HepG2 (cell line): ENCODE data around the gene RELL1. TPM values are rescaled to one million over a fixed set of nuclear protein-coding genes. Genes with fewer than 3 reads are reported as not detected.

Experiments
- ATAC-seq: fragments of 200-7000 bp; cut with Tn5 transposase; 3 replicates; pipeline ENCODE4 v1.9.1; 2020; ENCODE audit warnings: mild to moderate bottlenecking, moderate library complexity
- BruUV-seq: library from RNA; stranded (reverse); fragments of 400-500 nt; replicated peaks from 2 replicates; lab custom pipeline; 2021; lab: Mats Ljungman, UMichigan
- CTCF ChIA-PET: fragments of 300-600 bp; formaldehyde crosslinking; extraction: SDS; loops from one replicate; lab custom pipeline; 2021; ENCODE audit warnings: low total read pairs, inconsistent platforms, low intra/inter-chr PET ratio; lab: Yijun Ruan, JAX
- POLR2A ChIA-PET: fragments of 350-600 bp; sonication (Branson Sonifier 250); formaldehyde crosslinking; loops from one replicate; lab custom pipeline; 2020; ENCODE audit warnings: antibody characterized with exemption, inconsistent platforms; lab: Yijun Ruan, JAX
- DNase-seq: peaks from one replicate; pipeline ENCODE4 v3.0.0-alpha.2; 2015; ENCODE audit warnings: low spot score
- FAIRE-seq: peaks from 3 replicates; lab custom pipeline; 2011; peaks lifted over from hg19 to GRCh38; lab: Jason Lieb, UNC
- H2AFZ ChIP-seq: one replicate; pipeline ENCODE4 v1.6.1; 2011; ENCODE audit warnings: low read length, inconsistent platforms
- H3K27ac ChIP-seq: fragments of 300-600 bp; 3 replicates; pipeline ENCODE4 v1.8.0; 2011; ENCODE audit warnings: mixed run types, mild to moderate bottlenecking, mixed read lengths, low read length, inconsistent platforms; ENCODE audit not compliant: insufficient read depth; ENCODE audit errors: extremely low read length
- H3K27me3 ChIP-seq, 2 experiments: fragments of 200-600 bp in 1 of 2; 2 replicates in 1 of 2; 3 replicates in 1 of 2; pipeline versions ENCODE4 v1.6.0 to v1.8.0; 2011; ENCODE audit warnings: low read length in 2 of 2, mild to moderate bottlenecking in 2 of 2, moderate library complexity in 2 of 2, inconsistent platforms in 1 of 2; ENCODE audit not compliant: insufficient read depth in 2 of 2, control insufficient read depth in 1 of 2
- H3K36me3 ChIP-seq, 2 experiments: fragments of 200-600 bp in 1 of 2; replicated peaks in 1 of 2; 2 replicates in 1 of 2; 3 replicates in 1 of 2; pipeline versions ENCODE4 v1.5.1 to v1.8.0; 2011; ENCODE audit warnings: low read length in 2 of 2, inconsistent platforms in 1 of 2; ENCODE audit not compliant: insufficient read depth in 2 of 2, control insufficient read depth in 1 of 2
- H3K4me1 ChIP-seq: 2 replicates; pipeline ENCODE4 v1.5.1; 2012; ENCODE audit warnings: low read length, inconsistent platforms; ENCODE audit not compliant: insufficient read depth
- H3K4me2 ChIP-seq: 2 replicates; pipeline ENCODE4 v1.6.0; 2011; ENCODE audit warnings: low read depth, low read length, inconsistent platforms
- H3K4me3 ChIP-seq, 3 experiments: fragments of 200-600 bp in 1 of 3; sonication (generic), shearing (Covaris generic) in 1 of 3; replicated peaks in 1 of 3; 2 replicates each; pipeline ENCODE4 v1.5.1; 2011 to 2016; ENCODE audit warnings: low read length in 3 of 3, inconsistent platforms in 2 of 3, low read depth in 2 of 3, mild to moderate bottlenecking in 2 of 3, control low read depth in 1 of 3, mixed read lengths in 1 of 3; ENCODE audit not compliant: insufficient read depth in 1 of 3
- H3K79me2 ChIP-seq: one replicate; pipeline ENCODE4 v1.6.1; 2011; ENCODE audit warnings: low read length, inconsistent platforms; ENCODE audit not compliant: insufficient read depth
- H3K9ac ChIP-seq: 2 replicates; pipeline ENCODE4 v1.6.0; 2011; ENCODE audit warnings: mild to moderate bottlenecking, low read depth, low read length, inconsistent platforms; ENCODE audit not compliant: insufficient read depth
- H3K9me3 ChIP-seq: 2 replicates; pipeline ENCODE4 v1.5.1; 2012; ENCODE audit warnings: mild to moderate bottlenecking, low read length
- H4K20me1 ChIP-seq: 2 replicates; pipeline ENCODE4 v1.6.0; 2011; ENCODE audit warnings: inconsistent platforms, mild to moderate bottlenecking, low read length, moderate library complexity; ENCODE audit not compliant: insufficient read depth
- HMG20A ChIP-seq: IDR thresholded peaks from 2 replicates; pipeline ENCODE4 v1.6.1; 2016; ENCODE audit warnings: borderline replicate concordance
- MIER3 ChIP-seq: IDR thresholded peaks from 2 replicates; pipeline ENCODE4 v1.6.1; 2016; ENCODE audit warnings: missing compliant biosample characterization, borderline replicate concordance
- MXD4 ChIP-seq: IDR thresholded peaks from 2 replicates; pipeline ENCODE4 v1.6.1; 2016; ENCODE audit warnings: mild to moderate bottlenecking, missing biosample characterization, missing genetic modification reagents
- TCF12 ChIP-seq, 2 experiments: fragments of 450-650 bp in 1 of 2; sonication (generic) in 1 of 2; formaldehyde crosslinking in 1 of 2; IDR thresholded peaks; 2 replicates each; pipeline versions ENCODE4 v1.6.1 to v1.8.0; 2017 to 2022; ENCODE audit warnings: antibody characterized with exemption in 1 of 2, mild to moderate bottlenecking in 1 of 2, missing genetic modification reagents in 1 of 2, moderate library complexity in 1 of 2
- ZNF292 ChIP-seq: sonication (generic); formaldehyde crosslinking; IDR thresholded peaks from 2 replicates; pipeline ENCODE4 v1.8.1; 2022; ENCODE audit warnings: mild to moderate bottlenecking, low read depth, missing genetic modification reagents, borderline replicate concordance
- WGBS: methylation state at CpG from one replicate; pipeline ENCODE4 v1.1.6; 2017; ENCODE audit warnings: low lambda C conversion rate; 5-methylcytosine and 5-hydroxymethylcytosine counted together
- in situ Hi-C: cut with HindIII; loops from 2 replicates; pipeline ENCODE4 v1.10.0; 2017; ENCODE audit warnings: low pct_unique_long_range_greater_than_20kb; ENCODE audit not compliant: extremely low pct_ligation_motif_present
- intact Hi-C: fragments of 100-400 bp; cut with micrococcal nuclease; formaldehyde crosslinking; loops from one replicate; pipeline ENCODE4 v1.10.0; 2022; ENCODE audit not compliant: unreplicated experiment
- polyA plus RNA-seq, 8 experiments: library from polyadenylated mRNA; depleted of rRNA in 3 of 8; stranded (reverse) in 7 of 8; unstranded in 1 of 8; fragments of >200 nt; fragmentation: Illumina TruSeq in 4 of 8; extraction: Trizol in 4 of 8; gene quantifications; 2 replicates each; pipeline versions ENCODE4 v1.2.1 to v1.2.3, GENCODE V29; 2011 to 2016; ENCODE audit warnings: low read depth in 4 of 8, missing spikeins in 1 of 8, mixed read lengths in 1 of 8; ENCODE audit not compliant: insufficient read depth in 1 of 8
- total RNA-seq, 5 experiments: library from RNA; depleted of rRNA; stranded (reverse); fragments of >200 nt; fragmentation: Illumina TruSeq; extraction: Trizol; gene quantifications; 2 replicates each; pipeline ENCODE4 v1.2.3, GENCODE V29; 2016; ENCODE audit warnings: low read depth in 1 of 5
- TF ChIP-seq, protein P1 (sequence below): sonication (generic); formaldehyde crosslinking; IDR thresholded peaks from 2 replicates; pipeline ENCODE4 v1.5.1; 2020; ENCODE audit warnings: mild to moderate bottlenecking, moderate library complexity, missing genetic modification reagents
- TF ChIP-seq, protein P2 (sequence below): sonication (generic); formaldehyde crosslinking; IDR thresholded peaks from 2 replicates; pipeline ENCODE4 v1.4.0; 2020; ENCODE audit warnings: missing genetic modification reagents
- TF ChIP-seq, protein P3 (sequence below): sonication (generic); formaldehyde crosslinking; IDR thresholded peaks from 2 replicates; pipeline ENCODE4 v1.4.0; 2020; ENCODE audit warnings: missing genetic modification reagents, mild to moderate bottlenecking, borderline replicate concordance
- TF ChIP-seq, protein P4 (sequence below): sonication (generic); formaldehyde crosslinking; IDR thresholded peaks from 2 replicates; pipeline ENCODE4 v1.9.0; 2021; ENCODE audit warnings: missing genetic modification reagents, mild to moderate bottlenecking, borderline replicate concordance

The RELL1 gene
- total and polyA plus RNA-seq, 2 of the 13 experiments (the other 11 are each of a cell fraction or from before 2014, with no cell fraction given), result 8.4 to 58.4 TPM

DNA sequence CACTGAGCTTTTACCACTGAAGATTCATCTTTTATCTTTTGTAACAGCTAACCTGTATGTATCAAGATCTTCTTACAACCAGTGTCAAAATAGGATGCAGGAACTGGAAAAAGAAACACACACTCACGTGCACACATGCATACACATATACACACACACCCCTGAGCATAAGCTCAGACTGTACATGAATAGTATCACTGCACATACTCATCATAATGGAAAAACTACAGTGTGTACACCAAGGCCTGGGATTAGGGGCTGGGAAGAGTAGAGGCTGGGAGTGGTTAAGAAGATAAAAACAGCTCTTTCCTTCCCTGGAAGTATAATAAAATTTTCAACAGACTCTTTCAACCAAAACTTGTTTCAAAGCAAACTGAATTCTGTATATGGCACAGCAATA, 73.4 kb downstream of the RELL1 start:
- in situ Hi-C loops, result no loop called here
- no peaks in the 10 kb centered on the region for H3K79me2 ChIP-seq
- intact Hi-C loops, result no loop called here
- H3K27ac ChIP-seq, result no peak overlapping the region
- TF ChIP-seq, protein P1, sequence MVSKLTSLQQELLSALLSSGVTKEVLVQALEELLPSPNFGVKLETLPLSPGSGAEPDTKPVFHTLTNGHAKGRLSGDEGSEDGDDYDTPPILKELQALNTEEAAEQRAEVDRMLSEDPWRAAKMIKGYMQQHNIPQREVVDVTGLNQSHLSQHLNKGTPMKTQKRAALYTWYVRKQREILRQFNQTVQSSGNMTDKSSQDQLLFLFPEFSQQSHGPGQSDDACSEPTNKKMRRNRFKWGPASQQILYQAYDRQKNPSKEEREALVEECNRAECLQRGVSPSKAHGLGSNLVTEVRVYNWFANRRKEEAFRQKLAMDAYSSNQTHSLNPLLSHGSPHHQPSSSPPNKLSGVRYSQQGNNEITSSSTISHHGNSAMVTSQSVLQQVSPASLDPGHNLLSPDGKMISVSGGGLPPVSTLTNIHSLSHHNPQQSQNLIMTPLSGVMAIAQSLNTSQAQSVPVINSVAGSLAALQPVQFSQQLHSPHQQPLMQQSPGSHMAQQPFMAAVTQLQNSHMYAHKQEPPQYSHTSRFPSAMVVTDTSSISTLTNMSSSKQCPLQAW (CRISPR knock-in tag), result no peak
- TF ChIP-seq, protein P2, sequence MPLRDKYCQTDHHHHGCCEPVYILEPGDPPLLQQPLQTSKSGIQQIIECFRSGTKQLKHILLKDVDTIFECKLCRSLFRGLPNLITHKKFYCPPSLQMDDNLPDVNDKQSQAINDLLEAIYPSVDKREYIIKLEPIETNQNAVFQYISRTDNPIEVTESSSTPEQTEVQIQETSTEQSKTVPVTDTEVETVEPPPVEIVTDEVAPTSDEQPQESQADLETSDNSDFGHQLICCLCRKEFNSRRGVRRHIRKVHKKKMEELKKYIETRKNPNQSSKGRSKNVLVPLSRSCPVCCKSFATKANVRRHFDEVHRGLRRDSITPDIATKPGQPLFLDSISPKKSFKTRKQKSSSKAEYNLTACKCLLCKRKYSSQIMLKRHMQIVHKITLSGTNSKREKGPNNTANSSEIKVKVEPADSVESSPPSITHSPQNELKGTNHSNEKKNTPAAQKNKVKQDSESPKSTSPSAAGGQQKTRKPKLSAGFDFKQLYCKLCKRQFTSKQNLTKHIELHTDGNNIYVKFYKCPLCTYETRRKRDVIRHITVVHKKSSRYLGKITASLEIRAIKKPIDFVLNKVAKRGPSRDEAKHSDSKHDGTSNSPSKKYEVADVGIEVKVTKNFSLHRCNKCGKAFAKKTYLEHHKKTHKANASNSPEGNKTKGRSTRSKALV (CRISPR knock-in tag), result no peak
- no peak for TF ChIP-seq ZNF292 (CRISPR knock-in tag)
- no peak for TF ChIP-seq TCF12 (IDR thresholded peaks at IDR 0.05)
- no peak for TF ChIP-seq TCF12 (CRISPR knock-in tag; IDR thresholded peaks at IDR 0.05)
- no peak for TF ChIP-seq MIER3 (CRISPR knock-in tag)
- TF ChIP-seq, protein P3, sequence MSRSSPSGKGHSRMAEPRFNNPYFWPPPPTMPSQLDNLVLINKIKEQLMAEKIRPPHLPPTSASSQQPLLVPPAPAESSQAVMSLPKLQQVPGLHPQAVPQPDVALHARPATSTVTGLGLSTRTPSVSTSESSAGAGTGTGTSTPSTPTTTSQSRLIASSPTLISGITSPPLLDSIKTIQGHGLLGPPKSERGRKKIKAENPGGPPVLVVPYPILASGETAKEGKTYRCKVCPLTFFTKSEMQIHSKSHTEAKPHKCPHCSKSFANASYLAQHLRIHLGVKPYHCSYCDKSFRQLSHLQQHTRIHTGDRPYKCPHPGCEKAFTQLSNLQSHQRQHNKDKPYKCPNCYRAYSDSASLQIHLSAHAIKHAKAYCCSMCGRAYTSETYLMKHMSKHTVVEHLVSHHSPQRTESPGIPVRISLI (CRISPR knock-in tag), result no peak
- TF ChIP-seq, protein P4, sequence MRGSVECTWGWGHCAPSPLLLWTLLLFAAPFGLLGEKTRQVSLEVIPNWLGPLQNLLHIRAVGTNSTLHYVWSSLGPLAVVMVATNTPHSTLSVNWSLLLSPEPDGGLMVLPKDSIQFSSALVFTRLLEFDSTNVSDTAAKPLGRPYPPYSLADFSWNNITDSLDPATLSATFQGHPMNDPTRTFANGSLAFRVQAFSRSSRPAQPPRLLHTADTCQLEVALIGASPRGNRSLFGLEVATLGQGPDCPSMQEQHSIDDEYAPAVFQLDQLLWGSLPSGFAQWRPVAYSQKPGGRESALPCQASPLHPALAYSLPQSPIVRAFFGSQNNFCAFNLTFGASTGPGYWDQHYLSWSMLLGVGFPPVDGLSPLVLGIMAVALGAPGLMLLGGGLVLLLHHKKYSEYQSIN, result no peak
- no peak for TF ChIP-seq MXD4 (CRISPR knock-in tag)
- no peak for TF ChIP-seq HMG20A (CRISPR knock-in tag)
- no peak overlapping the region for H3K4me2 ChIP-seq
- BruUV-seq, result TSS peak; percentile 43
- no peaks in the 10 kb centered on the region for H4K20me1 ChIP-seq
- DNase-seq, result no peak
- no peaks in the 10 kb centered on the region for H3K27me3 ChIP-seq
- no peak overlapping the region for H3K4me3 ChIP-seq
- H3K9me3 ChIP-seq, result no peaks in the 10 kb centered on the region
- peaks cover 5 to 11% of the 10 kb centered on the region in 2 experiments; a peak in 3 of 5 replicates for H3K36me3 ChIP-seq
- no peak overlapping the region for H3K9ac ChIP-seq
- no peak for FAIRE-seq
- H3K4me1 ChIP-seq, result no peaks in the 10 kb centered on the region
- ATAC-seq, result no peak
- ChIA-PET CTCF (no interaction called here), POLR2A (no interaction called here)
- 88% methylated on average over 1 of the region's 1 CpG for WGBS
- no peak overlapping the region for H2AFZ ChIP-seq
